ENCODE results near the gene MRPL45.

DNA sequence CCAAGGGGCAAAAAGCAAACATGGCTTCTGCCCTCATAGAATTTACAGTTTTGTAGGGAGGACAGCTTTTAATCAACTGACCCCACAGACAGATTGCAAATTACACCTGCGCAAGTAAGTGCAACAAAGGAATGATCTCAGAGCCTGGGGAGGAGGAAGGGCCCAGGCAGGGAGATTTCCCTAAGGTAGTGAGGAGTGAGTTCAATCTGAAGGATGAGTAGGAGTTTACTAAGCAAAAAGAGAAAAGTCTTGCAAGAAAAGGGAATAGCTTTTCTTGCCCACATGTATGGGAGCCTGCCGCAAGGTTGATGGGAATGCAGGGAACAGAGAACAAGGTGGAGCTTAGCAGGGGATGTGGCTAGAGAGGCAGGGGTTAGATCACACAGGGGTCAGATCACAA is 53.1 kb downstream of the MRPL45 start:
- TF ChIP-seq, protein P1, sequence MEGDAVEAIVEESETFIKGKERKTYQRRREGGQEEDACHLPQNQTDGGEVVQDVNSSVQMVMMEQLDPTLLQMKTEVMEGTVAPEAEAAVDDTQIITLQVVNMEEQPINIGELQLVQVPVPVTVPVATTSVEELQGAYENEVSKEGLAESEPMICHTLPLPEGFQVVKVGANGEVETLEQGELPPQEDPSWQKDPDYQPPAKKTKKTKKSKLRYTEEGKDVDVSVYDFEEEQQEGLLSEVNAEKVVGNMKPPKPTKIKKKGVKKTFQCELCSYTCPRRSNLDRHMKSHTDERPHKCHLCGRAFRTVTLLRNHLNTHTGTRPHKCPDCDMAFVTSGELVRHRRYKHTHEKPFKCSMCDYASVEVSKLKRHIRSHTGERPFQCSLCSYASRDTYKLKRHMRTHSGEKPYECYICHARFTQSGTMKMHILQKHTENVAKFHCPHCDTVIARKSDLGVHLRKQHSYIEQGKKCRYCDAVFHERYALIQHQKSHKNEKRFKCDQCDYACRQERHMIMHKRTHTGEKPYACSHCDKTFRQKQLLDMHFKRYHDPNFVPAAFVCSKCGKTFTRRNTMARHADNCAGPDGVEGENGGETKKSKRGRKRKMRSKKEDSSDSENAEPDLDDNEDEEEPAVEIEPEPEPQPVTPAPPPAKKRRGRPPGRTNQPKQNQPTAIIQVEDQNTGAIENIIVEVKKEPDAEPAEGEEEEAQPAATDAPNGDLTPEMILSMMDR (IDR thresholded peaks at IDR 0.05), result no peak
- TF ChIP-seq EZH2 (IDR thresholded peaks at IDR 0.05; ENCODE audit: borderline replicate concordance, insufficient read depth, low read depth, low read length, poor library complexity, severe bottlenecking), result no peak

All from B cell (primary cell).